ENCODE results near the gene HSPA5.
"Not testable (repeated sequence)": the region's sequence is repeated elsewhere in the genome, so short reads cannot be mapped to it uniquely, and the experiment has no call there.

HSPA5 gene

GRCh38 chr9:125241000-125241862, at the start of gene HSPA5:
TSS of gene HSPA5 (minus strand) at chr9:125241343. CDS start at chr9:125241126, 217 bp downstream.
- peak; percentile 98 for DNase-seq (ENCODE audit: low read depth)

GRCh38 chr9:125286935-125287433, 45.8 kb upstream of the HSPA5 start:
- not testable (repeated sequence) for DNase-seq (ENCODE audit: low read depth)

GRCh38 chr9:125284855-125285254, 43.7 kb upstream of the HSPA5 start:
- peak; percentile 89 for DNase-seq (ENCODE audit: low read depth)

GRCh38 chr9:125280945-125281344, 39.8 kb upstream of the HSPA5 start:
- no peak for DNase-seq (ENCODE audit: low read depth)

GRCh38 chr9:125277411-125277810, 36.3 kb upstream of the HSPA5 start:
- DNase-seq (ENCODE audit: low read depth), result no peak

- no peak for DNase-seq (ENCODE audit: low read depth)
Measured at GRCh38 chr9:125276771-125277170, 35.6 kb upstream of the HSPA5 start.

GRCh38 chr9:125272697-125273096, 31.6 kb upstream of the HSPA5 start:
- DNase-seq (ENCODE audit: low read depth), result no peak

GRCh38 chr9:125271081-125271480, 29.9 kb upstream of the HSPA5 start:
- no peak for DNase-seq (ENCODE audit: low read depth)

GRCh38 chr9:125269014-125269397, 27.9 kb upstream of the HSPA5 start:
- DNase-seq (ENCODE audit: low read depth), result no peak

- DNase-seq (ENCODE audit: low read depth), result no peak
Measured at GRCh38 chr9:125268394-125269013, 27.4 kb upstream of the HSPA5 start.

- DNase-seq (ENCODE audit: low read depth), result not testable (repeated sequence)
Measured at GRCh38 chr9:125264068-125264467, 22.9 kb upstream of the HSPA5 start.

- DNase-seq (ENCODE audit: low read depth), result no peak
Measured at GRCh38 chr9:125262294-125262991, 21.3 kb upstream of the HSPA5 start.

GRCh38 chr9:125261501-125262293, 20.6 kb upstream of the HSPA5 start, which contains the start of gene GAPVD1:
TSS of gene GAPVD1 (plus strand) at chr9:125261826. CDS start at chr9:125298922, 37,096 bp downstream.
- peak; percentile 92 for DNase-seq (ENCODE audit: low read depth)

- DNase-seq (ENCODE audit: low read depth), result no peak
Measured at GRCh38 chr9:125260561-125260960, 19.4 kb upstream of the HSPA5 start.

GRCh38 chr9:125258832-125259534, 17.8 kb upstream of the HSPA5 start:
- DNase-seq (ENCODE audit: low read depth), result no peak

GRCh38 chr9:125258160-125258785, 17.1 kb upstream of the HSPA5 start:
- no peak for DNase-seq (ENCODE audit: low read depth)

GRCh38 chr9:125255781-125256391, 14.7 kb upstream of the HSPA5 start:
- DNase-seq (ENCODE audit: low read depth), result no peak

- no peak for DNase-seq (ENCODE audit: low read depth)
Measured at GRCh38 chr9:125254231-125254630, 13.1 kb upstream of the HSPA5 start.

- DNase-seq (ENCODE audit: low read depth), result no peak
Measured at GRCh38 chr9:125246261-125246667, 5.1 kb upstream of the HSPA5 start.

- DNase-seq (ENCODE audit: low read depth), result no peak
Measured at GRCh38 chr9:125243792-125244260, 2.7 kb upstream of the HSPA5 start.

All from CMK (cell line).